HEK293 (cell line): Measurements from ENCODE around the gene KCNV2.

Source experiments
- ATF2 ChIP-seq: fragments of 450-650 bp; formaldehyde crosslinking; IDR thresholded peaks from 2 replicates; pipeline ENCODE4 v1.5.1; 2016; ENCODE audit warnings: missing biosample characterization, missing genetic modification characterization, low read depth
- CTCF ChIP-seq: fragments of 450-650 bp; formaldehyde crosslinking; IDR thresholded peaks from 2 replicates; pipeline ENCODE4 v1.5.1; 2016; ENCODE audit warnings: missing biosample characterization, missing genetic modification characterization
- REST ChIP-seq: fragments of 450-650 bp; formaldehyde crosslinking; IDR thresholded peaks from 2 replicates; pipeline ENCODE4 v1.5.1; 2016; ENCODE audit warnings: missing biosample characterization, missing genetic modification characterization
- ZBTB26 ChIP-seq: fragments of 450-650 bp; formaldehyde crosslinking; optimal IDR thresholded peaks from 2 replicates; pipeline ENCODE3; 2016; ENCODE audit warnings: missing biosample characterization, mild to moderate bottlenecking, missing genetic modification characterization
- ZNF510 ChIP-seq: fragments of 450-650 bp; formaldehyde crosslinking; IDR thresholded peaks from 2 replicates; pipeline ENCODE4 v1.5.1; 2018; ENCODE audit warnings: mild to moderate bottlenecking, missing genetic modification characterization, missing biosample characterization; ENCODE audit not compliant: insufficient replicate concordance

GRCh38 chr9:2765250-2765880 is 48.1 kb downstream of the KCNV2 start:
- TF ChIP-seq REST (tag by site-specific recombination) (no peak), CTCF (no peak), ZNF510 (tag by site-specific recombination) (no peak), ZBTB26 (tag by site-specific recombination) (no peak), ATF2 (no peak)
